ENCODE data around the gene BMP10.

DNA sequence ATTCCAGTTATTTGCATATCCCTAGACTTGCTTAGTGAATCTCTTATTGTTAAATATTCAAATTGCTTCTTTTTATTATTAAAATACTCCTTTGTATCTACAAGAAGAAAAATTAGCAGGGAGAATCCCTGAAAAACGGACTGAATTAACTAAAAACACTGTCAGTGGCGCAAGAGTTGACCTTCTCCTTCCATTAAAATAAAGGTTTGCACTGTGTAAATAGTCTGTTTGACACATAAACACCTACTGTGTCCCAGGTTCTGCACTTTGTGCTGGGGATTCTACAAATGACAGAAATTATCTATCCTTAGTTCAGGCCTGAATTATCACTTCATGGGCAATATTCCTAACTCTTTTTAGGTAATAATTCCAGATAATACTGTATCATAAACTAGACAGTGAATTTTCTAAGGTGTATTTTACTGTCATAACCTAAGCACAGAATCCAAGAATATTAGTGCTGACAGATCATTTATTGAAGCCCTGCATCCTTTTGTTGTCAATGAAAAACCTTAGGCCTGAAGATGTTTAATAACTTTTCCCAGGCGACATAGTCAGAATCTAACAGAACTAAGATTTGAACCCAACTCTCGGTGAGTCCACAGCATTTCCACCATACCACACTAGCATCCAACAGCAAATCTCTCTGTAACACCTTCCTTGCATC lies 17.0 kb upstream of the BMP10 start:
- TF ChIP-seq, protein P1, sequence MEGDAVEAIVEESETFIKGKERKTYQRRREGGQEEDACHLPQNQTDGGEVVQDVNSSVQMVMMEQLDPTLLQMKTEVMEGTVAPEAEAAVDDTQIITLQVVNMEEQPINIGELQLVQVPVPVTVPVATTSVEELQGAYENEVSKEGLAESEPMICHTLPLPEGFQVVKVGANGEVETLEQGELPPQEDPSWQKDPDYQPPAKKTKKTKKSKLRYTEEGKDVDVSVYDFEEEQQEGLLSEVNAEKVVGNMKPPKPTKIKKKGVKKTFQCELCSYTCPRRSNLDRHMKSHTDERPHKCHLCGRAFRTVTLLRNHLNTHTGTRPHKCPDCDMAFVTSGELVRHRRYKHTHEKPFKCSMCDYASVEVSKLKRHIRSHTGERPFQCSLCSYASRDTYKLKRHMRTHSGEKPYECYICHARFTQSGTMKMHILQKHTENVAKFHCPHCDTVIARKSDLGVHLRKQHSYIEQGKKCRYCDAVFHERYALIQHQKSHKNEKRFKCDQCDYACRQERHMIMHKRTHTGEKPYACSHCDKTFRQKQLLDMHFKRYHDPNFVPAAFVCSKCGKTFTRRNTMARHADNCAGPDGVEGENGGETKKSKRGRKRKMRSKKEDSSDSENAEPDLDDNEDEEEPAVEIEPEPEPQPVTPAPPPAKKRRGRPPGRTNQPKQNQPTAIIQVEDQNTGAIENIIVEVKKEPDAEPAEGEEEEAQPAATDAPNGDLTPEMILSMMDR (IDR thresholded peaks at IDR 0.05), result no peak
- TF ChIP-seq POLR2A (IDR thresholded peaks at IDR 0.05), result no peak

Data from ovary (tissue), 3 donors.